Effector memory CD8-positive, alpha-beta T cell (primary cell): ENCODE data around the gene PAEP.

ENCODE experiments used
- ATAC-seq: fragments of 150-1000 bp; cut with Tn5 transposase; replicated peaks from 2 replicates; pipeline ENCODE4 v1.10.0; 2021; ENCODE audit warnings: mild to moderate bottlenecking, moderate library complexity
- DNase-seq, 3 experiments: peaks; one replicate each; pipeline ENCODE4 v3.0.0; 2021
- H3K27ac Mint-ChIP-seq, 2 donors: one replicate each; pipeline ENCODE4 v1.8.0; 2022; ENCODE audit warnings: mild to moderate bottlenecking in 2 of 2, mixed read lengths in 2 of 2, moderate library complexity in 2 of 2
- H3K27me3 Mint-ChIP-seq, 2 donors: one replicate each; pipeline ENCODE4 v1.8.0; 2022; ENCODE audit warnings: mixed read lengths in 2 of 2
- H3K36me3 Mint-ChIP-seq: one replicate; pipeline ENCODE4 v1.8.0; 2022; ENCODE audit warnings: mild to moderate bottlenecking, moderate library complexity, mixed read lengths; ENCODE audit not compliant: insufficient read depth
- H3K4me1 Mint-ChIP-seq, 2 donors: one replicate each; pipeline ENCODE4 v1.8.0; 2022; ENCODE audit warnings: low read depth in 2 of 2, mixed read lengths in 2 of 2
- H3K4me3 Mint-ChIP-seq, 2 donors: one replicate each; pipeline ENCODE4 v1.8.0; 2022; ENCODE audit warnings: mild to moderate bottlenecking in 2 of 2, mixed read lengths in 2 of 2, moderate library complexity in 2 of 2
- H3K9me3 Mint-ChIP-seq, 2 donors: one replicate each; pipeline ENCODE4 v1.8.0; 2022; ENCODE audit warnings: mixed read lengths in 2 of 2

The PAEP gene

GRCh38 chr9:135565636-135566035 lies 4.1 kb downstream of the PAEP start:
- Mint-ChIP-seq H3K27me3 (peaks cover 42 to 59% of the 10 kb centered on the region in 2 donors), H3K4me1 (no peaks in the 10 kb centered on the region), H3K9me3 (peaks cover 4 to 7% of the 10 kb centered on the region in 2 donors), H3K27ac (no peak overlapping the region), H3K36me3 (peaks cover 4% of the 10 kb centered on the region), H3K4me3 (no peak overlapping the region)
- no peak for ATAC-seq
- DNase-seq = no peak

GRCh38 chr9:135566552-135566951 lies 5.0 kb downstream of the PAEP start:
- Mint-ChIP-seq H3K27ac (no peak overlapping the region), H3K4me1 (no peaks in the 10 kb centered on the region), H3K4me3 (no peak overlapping the region), H3K36me3 (peaks cover 4% of the 10 kb centered on the region), H3K27me3 (peaks cover 37 to 53% of the 10 kb centered on the region in 2 donors), H3K9me3 (peaks cover 4 to 7% of the 10 kb centered on the region in 2 donors)
- ATAC-seq (no peak), DNase-seq (no peak)

GRCh38 chr9:135567311-135567710 lies 5.8 kb downstream of the PAEP start:
- ATAC-seq = no peak

GRCh38 chr9:135568026-135568425 lies 6.5 kb downstream of the PAEP start:
- H3K27me3 Mint-ChIP-seq = peaks cover 30 to 44% of the 10 kb centered on the region in 2 donors
- no peak for ATAC-seq
- H3K4me1 Mint-ChIP-seq = no peaks in the 10 kb centered on the region
- peaks cover 4 to 7% of the 10 kb centered on the region in 2 donors for H3K9me3 Mint-ChIP-seq
- H3K36me3 Mint-ChIP-seq = peaks cover 4% of the 10 kb centered on the region
- no peak overlapping the region for H3K27ac Mint-ChIP-seq
- DNase-seq = no peak
- no peak overlapping the region for H3K4me3 Mint-ChIP-seq

More at GRCh38 chr9:135567311-135567710, 5.8 kb downstream of the PAEP start:
- Mint-ChIP-seq H3K36me3 (peaks cover 4% of the 10 kb centered on the region), H3K9me3 (peaks cover 4 to 7% of the 10 kb centered on the region in 2 donors), H3K27me3 (peaks cover 37 to 51% of the 10 kb centered on the region in 2 donors), H3K4me3 (no peak overlapping the region), H3K27ac (no peak overlapping the region), H3K4me1 (no peaks in the 10 kb centered on the region)
- no peak for DNase-seq

GRCh38 chr9:135570456-135570855 lies 8.9 kb downstream of the PAEP start:
- H3K4me1 Mint-ChIP-seq = no peaks in the 10 kb centered on the region
- H3K9me3 Mint-ChIP-seq = peaks cover 4 to 7% of the 10 kb centered on the region in 2 donors
- H3K27me3 Mint-ChIP-seq = peaks cover 18 to 19% of the 10 kb centered on the region in 2 donors
- no peaks in the 10 kb centered on the region for H3K36me3 Mint-ChIP-seq
- H3K4me3 Mint-ChIP-seq = no peak overlapping the region
- no peak for ATAC-seq
- no peak overlapping the region for H3K27ac Mint-ChIP-seq
- no peak for DNase-seq

- peaks cover 4 to 7% of the 10 kb centered on the region in 2 donors for H3K9me3 Mint-ChIP-seq
- ATAC-seq = no peak
- H3K36me3 Mint-ChIP-seq = no peaks in the 10 kb centered on the region
- H3K27me3 Mint-ChIP-seq = peaks cover 2 to 6% of the 10 kb centered on the region in 2 donors
- H3K4me3 Mint-ChIP-seq = no peak overlapping the region
- no peak overlapping the region for H3K27ac Mint-ChIP-seq
- H3K4me1 Mint-ChIP-seq = no peaks in the 10 kb centered on the region
- no peak for DNase-seq
Measured at GRCh38 chr9:135572233-135572632, 10.7 kb downstream of the PAEP start.

- DNase-seq (no peak), ATAC-seq (no peak)
- no peaks in the 10 kb centered on the region for H3K4me1 Mint-ChIP-seq
- H3K27ac Mint-ChIP-seq = no peak overlapping the region
- peaks cover 0 to 5% of the 10 kb centered on the region in 2 donors for H3K27me3 Mint-ChIP-seq
- H3K9me3 Mint-ChIP-seq = peaks cover 4 to 7% of the 10 kb centered on the region in 2 donors
- H3K36me3 Mint-ChIP-seq = no peaks in the 10 kb centered on the region
- no peak overlapping the region for H3K4me3 Mint-ChIP-seq
Measured at GRCh38 chr9:135573124-135573523, 11.6 kb downstream of the PAEP start.

GRCh38 chr9:135574331-135574730 lies 12.8 kb downstream of the PAEP start:
- H3K36me3 Mint-ChIP-seq = no peaks in the 10 kb centered on the region
- peaks cover 0 to under 1% of the 10 kb centered on the region in 2 donors for H3K9me3 Mint-ChIP-seq
- H3K4me1 Mint-ChIP-seq = no peaks in the 10 kb centered on the region
- ATAC-seq (no peak), DNase-seq (no peak)
- H3K27me3 Mint-ChIP-seq = peaks cover 0 to 5% of the 10 kb centered on the region in 2 donors
- H3K4me3 Mint-ChIP-seq = no peak overlapping the region
- no peak overlapping the region for H3K27ac Mint-ChIP-seq

GRCh38 chr9:135574943-135575342 lies 13.4 kb downstream of the PAEP start:
- no peaks in the 10 kb centered on the region for H3K4me1 Mint-ChIP-seq
- peaks cover 0 to 5% of the 10 kb centered on the region in 2 donors for H3K27me3 Mint-ChIP-seq
- no peaks in the 10 kb centered on the region for H3K36me3 Mint-ChIP-seq
- no peak for ATAC-seq
- H3K4me3 Mint-ChIP-seq = no peak overlapping the region
- DNase-seq = no peak
- no peak overlapping the region for H3K27ac Mint-ChIP-seq
- H3K9me3 Mint-ChIP-seq = no peaks in the 10 kb centered on the region

GRCh38 chr9:135575995-135576631 lies 14.6 kb downstream of the PAEP start:
- no peak for ATAC-seq
- H3K27me3 Mint-ChIP-seq = peaks cover 0 to 5% of the 10 kb centered on the region in 2 donors
- H3K36me3 Mint-ChIP-seq = no peaks in the 10 kb centered on the region

GRCh38 chr9:135577256-135577655 lies 15.7 kb downstream of the PAEP start:
- Mint-ChIP-seq H3K4me1 (no peaks in the 10 kb centered on the region), H3K4me3 (no peak overlapping the region), H3K27me3 (peaks cover 5 to 8% of the 10 kb centered on the region in 2 donors), H3K36me3 (no peaks in the 10 kb centered on the region), H3K9me3 (no peaks in the 10 kb centered on the region), H3K27ac (no peak overlapping the region)
- ATAC-seq = no peak
- no peak for DNase-seq

More at GRCh38 chr9:135575995-135576631, 14.6 kb downstream of the PAEP start:
- DNase-seq = no peak
- no peak overlapping the region for H3K4me3 Mint-ChIP-seq
- no peaks in the 10 kb centered on the region for H3K9me3 Mint-ChIP-seq
- no peaks in the 10 kb centered on the region for H3K4me1 Mint-ChIP-seq
- no peak overlapping the region for H3K27ac Mint-ChIP-seq

GRCh38 chr9:135579356-135579755 lies 17.8 kb downstream of the PAEP start:
- no peak for ATAC-seq
- Mint-ChIP-seq H3K27ac (no peak overlapping the region), H3K4me1 (no peaks in the 10 kb centered on the region), H3K36me3 (no peaks in the 10 kb centered on the region), H3K27me3 (peaks cover 8 to 12% of the 10 kb centered on the region in 2 donors), H3K9me3 (no peaks in the 10 kb centered on the region), H3K4me3 (no peak overlapping the region)
- no peak for DNase-seq

GRCh38 chr9:135579889-135580660 lies 18.5 kb downstream of the PAEP start:
- H3K4me3 Mint-ChIP-seq = no peak overlapping the region
- H3K4me1 Mint-ChIP-seq = no peaks in the 10 kb centered on the region
- H3K27me3 Mint-ChIP-seq = peaks cover 15 to 16% of the 10 kb centered on the region in 2 donors
- no peak overlapping the region for H3K27ac Mint-ChIP-seq
- no peak for ATAC-seq
- H3K36me3 Mint-ChIP-seq = no peaks in the 10 kb centered on the region
- H3K9me3 Mint-ChIP-seq = no peaks in the 10 kb centered on the region
- no peak for DNase-seq
